HCT116 (cell line): ENCODE measurements around the gene ANO8. TPM values are rescaled to one million over a fixed set of nuclear protein-coding genes. Genes with fewer than 3 reads are reported as not detected.

Source experiments
- ATAC-seq: fragments of 200-7000 bp; cut with Tn5 transposase; 2 replicates; pipeline ENCODE4 v1.9.1; 2020; ENCODE audit warnings: mild to moderate bottlenecking, moderate library complexity
- BruUV-seq: library from RNA; stranded (reverse); fragments of 400-500 nt; replicated peaks from 2 replicates; lab custom pipeline; 2021; lab: Mats Ljungman, UMichigan
- CTCF ChIA-PET: fragments of 300-600 bp; sonication (Branson Sonifier 250); formaldehyde crosslinking; loops from one replicate; lab custom pipeline; 2021; ENCODE audit warnings: antibody characterized with exemption; lab: Charles Lee
- POLR2A ChIA-PET: fragments of 300-600, 350-600 bp; sonication (Branson Sonifier 250); formaldehyde crosslinking; loops from one replicate; lab custom pipeline; 2021; ENCODE audit warnings: antibody characterized with exemption; lab: Charles Lee
- RAD21 ChIA-PET, 2 experiments: fragments of 300-600 bp; sonication (Branson Sonifier 250); formaldehyde crosslinking; loops; one replicate each; lab custom pipeline; 2023; ENCODE audit warnings: low total read pairs in 2 of 2; ENCODE audit not compliant: uncharacterized antibody in 2 of 2, unreplicated experiment in 2 of 2, low non-redundant PET in 1 of 2; lab: Charles Lee
- DNase-seq: peaks from one replicate; pipeline ENCODE4 v3.0.0-alpha.2; 2010; ENCODE audit warnings: low read depth, low spot score
- H2AFZ ChIP-seq: fragments of 200-600 bp; shearing (Covaris generic), sonication (generic); 2 replicates; pipeline ENCODE4 v1.6.1; 2017; ENCODE audit warnings: low read depth, mixed run types, mixed read lengths, antibody characterized with exemption, low read length; ENCODE audit not compliant: poor library complexity, severe bottlenecking
- H3K27ac ChIP-seq: 2 replicates; pipeline ENCODE4 v1.5.1; 2012; ENCODE audit warnings: low read depth, low read length
- H3K27me3 ChIP-seq: fragments of 200-600 bp; sonication (generic); 2 replicates; pipeline ENCODE4 v1.6.1; 2016; ENCODE audit warnings: mixed run types, low read length, mixed read lengths; ENCODE audit not compliant: insufficient read depth
- H3K36me3 ChIP-seq, 2 experiments: fragments of 200-500 bp in 1 of 2; fragments of 200-600 bp in 1 of 2; sonication (Bioruptor generic) in 1 of 2; sonication (generic) in 1 of 2; 2 replicates each; pipeline versions ENCODE4 v1.5.1 to v1.6.1; 2014 to 2016; ENCODE audit warnings: low read length in 2 of 2, inconsistent platforms in 1 of 2, mixed read lengths in 1 of 2, mixed run types in 1 of 2; ENCODE audit not compliant: insufficient read depth in 2 of 2, control insufficient read depth in 1 of 2
- H3K4me1 ChIP-seq, 2 experiments: fragments of 200-600 bp in 1 of 2; sonication (generic) in 1 of 2; 2 replicates each; pipeline versions ENCODE4 v1.5.1 to v1.6.1; 2012 to 2017; ENCODE audit warnings: low read length in 2 of 2, inconsistent platforms in 1 of 2, mild to moderate bottlenecking in 1 of 2, mixed read lengths in 1 of 2, mixed run types in 1 of 2, moderate library complexity in 1 of 2; ENCODE audit not compliant: insufficient read depth in 2 of 2, control insufficient read depth in 1 of 2
- H3K4me2 ChIP-seq: fragments of 200-600 bp; sonication (generic); 2 replicates; pipeline ENCODE4 v1.6.1; 2017; ENCODE audit warnings: mixed run types, low read length, mixed read lengths
- H3K4me3 ChIP-seq, 2 experiments: fragments of 200-600 bp in 1 of 2; sonication (generic) in 1 of 2; replicated peaks in 1 of 2; 2 replicates each; pipeline ENCODE4 v1.5.1; 2011 to 2016; ENCODE audit warnings: low read length in 2 of 2, control low read depth in 1 of 2, low read depth in 1 of 2, mild to moderate bottlenecking in 1 of 2, mixed read lengths in 1 of 2, mixed run types in 1 of 2
- H3K79me2 ChIP-seq: fragments of 200-600 bp; sonication (generic); 2 replicates; pipeline ENCODE4 v1.6.1; 2017; ENCODE audit warnings: mild to moderate bottlenecking, mixed run types, low read length, moderate library complexity, mixed read lengths; ENCODE audit not compliant: insufficient read depth
- H3K9ac ChIP-seq: fragments of 200-600 bp; sonication (generic); 2 replicates; pipeline ENCODE4 v1.6.1; 2016; ENCODE audit warnings: low read length, mixed read lengths
- H3K9me2 ChIP-seq: fragments of 200-600 bp; sonication (generic), shearing (Covaris generic); 2 replicates; pipeline ENCODE4 v1.6.1; 2017; ENCODE audit warnings: mixed run types, mild to moderate bottlenecking, moderate library complexity; ENCODE audit not compliant: insufficient read depth
- H3K9me3 ChIP-seq, 2 experiments: fragments of 200-500 bp in 1 of 2; fragments of 200-600 bp in 1 of 2; sonication (Bioruptor generic) in 1 of 2; sonication (generic) in 1 of 2; 2 replicates each; pipeline ENCODE4 v1.6.1; 2014 to 2017; ENCODE audit warnings: low read length in 2 of 2, mixed read lengths in 2 of 2, inconsistent platforms in 1 of 2, low read depth in 1 of 2, mild to moderate bottlenecking in 1 of 2, mixed run types in 1 of 2, moderate library complexity in 1 of 2; ENCODE audit not compliant: control insufficient read depth in 1 of 2, insufficient read depth in 1 of 2
- H4K20me1 ChIP-seq: fragments of 200-600 bp; sonication (generic), shearing (Covaris generic); 2 replicates; pipeline ENCODE4 v1.6.1; 2017; ENCODE audit warnings: mixed run types, mild to moderate bottlenecking, moderate library complexity; ENCODE audit not compliant: insufficient read depth
- CBX3 ChIP-seq: IDR thresholded peaks from 2 replicates; pipeline ENCODE4 v1.6.1; 2012; ENCODE audit warnings: low read depth
- EGR1 ChIP-seq: IDR thresholded peaks from 2 replicates; pipeline ENCODE4 v1.6.1; 2012; ENCODE audit warnings: low read depth
- ELF1 ChIP-seq: IDR thresholded peaks from 2 replicates; pipeline ENCODE4 v1.6.1; 2012; ENCODE audit warnings: low read depth, borderline replicate concordance
- SIN3A ChIP-seq: IDR thresholded peaks from 2 replicates; pipeline ENCODE4 v1.6.1; 2012; ENCODE audit warnings: low read depth
- SP1 ChIP-seq: IDR thresholded peaks from 2 replicates; pipeline ENCODE4 v1.6.1; 2012; ENCODE audit warnings: low read depth
- SRF ChIP-seq: IDR thresholded peaks from 2 replicates; pipeline ENCODE4 v1.6.1; 2012; ENCODE audit warnings: low read depth
- intact Hi-C: fragments of 100-400 bp; cut with micrococcal nuclease; formaldehyde crosslinking; loops from 2 replicates; pipeline ENCODE4 v1.10.0; 2022
- total RNA-seq: library from RNA; stranded (reverse); gene quantifications from one replicate; pipeline ENCODE4 v1.2.1, GENCODE V29; 2021; ENCODE audit not compliant: unreplicated experiment
- TF ChIP-seq, protein P1 (sequence below): IDR thresholded peaks from 2 replicates; pipeline ENCODE4 v1.6.1; 2012
- TF ChIP-seq, protein P2 (sequence below): IDR thresholded peaks from 2 replicates; pipeline ENCODE4 v1.6.1; 2011; ENCODE audit warnings: mild to moderate bottlenecking, low read length, moderate library complexity; ENCODE audit not compliant: insufficient replicate concordance; ENCODE audit errors: extremely low read depth

Gene ANO8
- total RNA-seq, 1 experiment from 2014 or later, result 22.9 TPM

GRCh38 chr19:17305517-17306284 is 29.0 kb downstream of the ANO8 start, which contains the start of gene MRPL34 (continued):
- TF ChIP-seq SP1 (peak; percentile 90), SIN3A (peak; percentile 96), EGR1 (0 out of 2 replicates have a peak, but pooled peaks have one; percentile 50), SRF (no peak)
- TF ChIP-seq, protein P1, sequence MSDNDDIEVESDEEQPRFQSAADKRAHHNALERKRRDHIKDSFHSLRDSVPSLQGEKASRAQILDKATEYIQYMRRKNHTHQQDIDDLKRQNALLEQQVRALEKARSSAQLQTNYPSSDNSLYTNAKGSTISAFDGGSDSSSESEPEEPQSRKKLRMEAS, result peak; percentile 90

DNA sequence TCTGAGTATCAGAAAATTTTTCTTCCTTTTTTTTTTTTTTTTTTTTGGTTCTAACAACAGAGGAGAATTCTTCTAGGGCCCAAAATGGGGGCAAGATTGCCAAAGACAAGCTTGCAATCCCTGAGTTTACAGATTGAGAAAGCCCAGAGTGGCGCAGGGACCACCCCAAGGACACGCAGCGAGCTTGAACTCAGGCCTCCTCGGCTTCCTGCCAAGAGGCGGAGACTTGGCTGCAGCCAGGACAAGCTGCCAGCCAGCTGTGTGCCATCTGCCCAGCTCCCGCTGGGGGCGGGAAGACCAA is 29.5 kb downstream of the ANO8 start:
- intact Hi-C loops, result no loop called here
- ChIA-PET CTCF (interaction anchor here (0.7 to 2.1 kb wide), 14 partner anchors 8 to 590 kb away, joined by 3 to 33 read pairs (median 4); no protein-coding TSS in a partner anchor), RAD21 (interaction anchor here in 1 of 2 experiments (0.6 to 1.1 kb wide), 4 partner anchors 11 to 80 kb away, joined by 3 to 7 read pairs (median 3); no protein-coding TSS in a partner anchor), POLR2A (interaction anchor here (0.6 to 3.1 kb wide), 9 partner anchors 8 to 943 kb away, joined by 3 to 22 read pairs (median 4); partner anchors contain the start of gene B3GNT3)
- no peak for TF ChIP-seq CBX3
- TF ChIP-seq, protein P2, sequence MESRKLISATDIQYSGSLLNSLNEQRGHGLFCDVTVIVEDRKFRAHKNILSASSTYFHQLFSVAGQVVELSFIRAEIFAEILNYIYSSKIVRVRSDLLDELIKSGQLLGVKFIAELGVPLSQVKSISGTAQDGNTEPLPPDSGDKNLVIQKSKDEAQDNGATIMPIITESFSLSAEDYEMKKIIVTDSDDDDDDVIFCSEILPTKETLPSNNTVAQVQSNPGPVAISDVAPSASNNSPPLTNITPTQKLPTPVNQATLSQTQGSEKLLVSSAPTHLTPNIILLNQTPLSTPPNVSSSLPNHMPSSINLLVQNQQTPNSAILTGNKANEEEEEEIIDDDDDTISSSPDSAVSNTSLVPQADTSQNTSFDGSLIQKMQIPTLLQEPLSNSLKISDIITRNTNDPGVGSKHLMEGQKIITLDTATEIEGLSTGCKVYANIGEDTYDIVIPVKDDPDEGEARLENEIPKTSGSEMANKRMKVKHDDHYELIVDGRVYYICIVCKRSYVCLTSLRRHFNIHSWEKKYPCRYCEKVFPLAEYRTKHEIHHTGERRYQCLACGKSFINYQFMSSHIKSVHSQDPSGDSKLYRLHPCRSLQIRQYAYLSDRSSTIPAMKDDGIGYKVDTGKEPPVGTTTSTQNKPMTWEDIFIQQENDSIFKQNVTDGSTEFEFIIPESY, result no peak
- no peak for TF ChIP-seq SP1
- TF ChIP-seq ELF1, result no peak
- Histone ChIP-seq H4K20me1 (no peaks in the 10 kb centered on the region), H3K27ac (peak overlapping the region; percentile 47), H3K27me3 (no peaks in the 10 kb centered on the region), H3K9me2 (no peaks in the 10 kb centered on the region), H3K4me3 (0 out of 4 replicates have a peak overlapping the region, but pooled peaks of 1 of the 2 experiments have one; percentile 4), H3K79me2 (peaks cover 20% of the 10 kb centered on the region), H3K9ac (peak overlapping the region; percentile 32; the same call in 1 of the 2 replicates), H3K9me3 (no peaks in the 10 kb centered on the region), H3K4me2 (peak overlapping the region; percentile 71), H3K36me3 (no peaks in the 10 kb centered on the region), H3K4me1 (peaks cover 36 to 60% of the 10 kb centered on the region in 2 experiments), H2AFZ (no peak overlapping the region)
- DNase-seq (no peak), ATAC-seq (no peak)
- BruUV-seq, result no TSS peak
